K562 (cell line): ENCODE data around the gene SPOUT1. TPM values are rescaled to one million over a fixed set of nuclear protein-coding genes. Genes with fewer than 3 reads are reported as not detected.

Experiments
- ATF3 ChIP-seq, 2 experiments: fragments of 450-650 bp in 1 of 2; sonication (generic) in 1 of 2; formaldehyde crosslinking in 1 of 2; IDR thresholded peaks in 1 of 2; conservative IDR thresholded peaks in 1 of 2; 2 replicates each; pipeline versions ENCODE4 v1.6.1 to v1.8.1; 2016 to 2023; ENCODE audit warnings: mild to moderate bottlenecking in 2 of 2, moderate library complexity in 2 of 2, inconsistent platforms in 1 of 2, missing genetic modification reagents in 1 of 2
- CBFA2T3 ChIP-seq: fragments of 450-650 bp; IDR thresholded peaks from 2 replicates; pipeline ENCODE4 v1.6.1; 2017
- DPF2 ChIP-seq: fragments of 450-650 bp; IDR thresholded peaks from 2 replicates; pipeline ENCODE4 v1.6.1; 2016
- EGR1 ChIP-seq: fragments of 450-650 bp; conservative IDR thresholded peaks from 2 replicates; pipeline ENCODE4 v1.6.1; 2017; ENCODE audit warnings: mild to moderate bottlenecking
- HOXB6 ChIP-seq: fragments of 250-450 bp; sonication (Bioruptor Pico); IDR thresholded peaks from 2 replicates; pipeline ENCODE4 v1.5.1; 2022; ENCODE audit warnings: mild to moderate bottlenecking, borderline replicate concordance
- KLF16 ChIP-seq: IDR thresholded peaks from 2 replicates; pipeline ENCODE4 v1.6.1; 2016; ENCODE audit warnings: antibody characterized with exemption
- NBN ChIP-seq: fragments of 450-650 bp; IDR thresholded peaks from 2 replicates; pipeline ENCODE4 v1.6.1; 2016; ENCODE audit warnings: low read depth, mild to moderate bottlenecking
- RBM25 ChIP-seq: fragments of 200-400 bp; formaldehyde crosslinking; IDR thresholded peaks from 2 replicates; pipeline ENCODE4 v1.6.1; 2018; ENCODE audit warnings: low read length, low read depth, moderate library complexity; ENCODE audit not compliant: severe bottlenecking
- SMARCE1 ChIP-seq: fragments of 450-650 bp; IDR thresholded peaks from 2 replicates; pipeline ENCODE4 v1.7.1; 2016; ENCODE audit warnings: mild to moderate bottlenecking
- SRSF3 ChIP-seq: fragments of 200-400 bp; formaldehyde crosslinking; IDR thresholded peaks from 2 replicates; pipeline ENCODE4 v1.6.1; 2016; ENCODE audit warnings: mild to moderate bottlenecking, low read length, moderate library complexity; ENCODE audit not compliant: insufficient read depth
- TEAD4 ChIP-seq, 2 experiments: sonication (generic) in 1 of 2; formaldehyde crosslinking in 1 of 2; IDR thresholded peaks; 2 replicates each; pipeline versions ENCODE4 v1.6.1 to v1.8.0; 2012 to 2022; ENCODE audit warnings: borderline replicate concordance in 1 of 2, inconsistent platforms in 1 of 2, low read length in 1 of 2, mild to moderate bottlenecking in 1 of 2, missing genetic modification reagents in 1 of 2
- ZBTB40 ChIP-seq, 2 experiments: fragments of 450-650 bp in 1 of 2; sonication (generic) in 1 of 2; formaldehyde crosslinking in 1 of 2; IDR thresholded peaks; 2 replicates each; pipeline versions ENCODE4 v1.7.1 to v1.9.0; 2016 to 2022; ENCODE audit warnings: inconsistent platforms in 1 of 2, mild to moderate bottlenecking in 1 of 2, missing genetic modification reagents in 1 of 2
- ZNF512 ChIP-seq: IDR thresholded peaks from 2 replicates; pipeline ENCODE4 v1.6.1; 2016; ENCODE audit warnings: missing genetic modification characterization, missing compliant biosample characterization
- polyA plus RNA-seq, 8 experiments: library from polyadenylated mRNA; depleted of rRNA in 4 of 8; stranded (reverse) in 5 of 8; unstranded in 3 of 8; fragments of >200 nt; fragmentation: Nextera tagmentation in 2 of 8; fragmentation: Illumina TruSeq in 1 of 8; extraction: Ambion mirVana in 2 of 8; extraction: Trizol in 1 of 8; gene quantifications; 2 replicates each; pipeline versions ENCODE4 v1.2.1 to v1.2.3, GENCODE V29; 2011 to 2014; ENCODE audit warnings: inconsistent platforms in 1 of 8, missing spikeins in 1 of 8
- total RNA-seq, 7 experiments: library from RNA; depleted of rRNA in 6 of 7; stranded (reverse); fragments of >200 nt in 6 of 7; fragmentation: Illumina TruSeq in 2 of 7; extraction: Trizol in 2 of 7; gene quantifications; 2 replicates each; pipeline versions ENCODE4 v1.2.1 to v1.2.3, GENCODE V29; 2011 to 2021; ENCODE audit warnings: low replicate concordance in 1 of 7

Gene SPOUT1
- total and polyA plus RNA-seq, 9 of the 15 experiments (the other 6 are each of a cell fraction or from before 2014, with no cell fraction given), result 10.6 to 121 (median 37.4) TPM

GRCh38 chr9:128870128-128870940, 40.7 kb upstream of the SPOUT1 start (continued):
- peak; percentile 95 for TF ChIP-seq CBFA2T3
- no peak for TF ChIP-seq SRSF3
- peak; percentile 73 for TF ChIP-seq EGR1
- TF ChIP-seq TEAD4 (IDR thresholded peaks at IDR 0.05; ENCODE audit: low read length), result peak; percentile 82
- TF ChIP-seq TEAD4 (CRISPR knock-in tag; IDR thresholded peaks at IDR 0.05; ENCODE audit: borderline replicate concordance), result no peak
- TF ChIP-seq NBN, result peak; percentile 25; the same call in 1 of the 2 replicates
- TF ChIP-seq ZNF512, result no peak
- peak; percentile 37; the same call in 1 of the 2 replicates for TF ChIP-seq SMARCE1
- TF ChIP-seq DPF2, result peak; percentile 79
- peak; percentile 69; the same call in 1 of the 2 replicates for TF ChIP-seq KLF16
- peak; percentile 31 for TF ChIP-seq RBM25
- TF ChIP-seq ZBTB40 (IDR thresholded peaks at IDR 0.05), result peak; percentile 94
- peak; percentile 84 for TF ChIP-seq ZBTB40 (CRISPR knock-in tag; IDR thresholded peaks at IDR 0.05)
- TF ChIP-seq ATF3 (IDR thresholded peaks at IDR 0.05), result peak; percentile 63
- 0 out of 2 replicates have a peak, but pooled peaks have one; percentile 16 for TF ChIP-seq ATF3 (CRISPR knock-in tag; conservative IDR thresholded peaks at IDR 0.05)
- no peak for TF ChIP-seq HOXB6 (CRISPR knock-in tag)
